ENCODE measurements around the gene ATXN1. TPM values are rescaled to one million over a fixed set of nuclear protein-coding genes. Genes with fewer than 3 reads are reported as not detected.

Gene ATXN1
- total and polyA plus RNA-seq, 2 experiments from 2014 or later = 4.8 to 9.1 TPM

- Histone ChIP-seq H2AFZ (no peak overlapping the region), H3K4me3 (no peak overlapping the region), H3K4me2 (no peak overlapping the region), H3K79me2 (replicated peaks; ENCODE audit: insufficient read depth) (no peaks in the 10 kb centered on the region), H3K36me3 (ENCODE audit: insufficient read depth) (no peaks in the 10 kb centered on the region), H3F3A (replicated peaks; ENCODE audit: low read depth) (no peaks in the 10 kb centered on the region), H3K27ac (ENCODE audit: low read depth) (no peak overlapping the region), H4K20me1 (replicated peaks; ENCODE audit: insufficient read depth) (no peaks in the 10 kb centered on the region), H3K27me3 (ENCODE audit: insufficient read depth) (no peaks in the 10 kb centered on the region), H3K9me2 (ENCODE audit: insufficient read depth) (peaks cover 9% of the 10 kb centered on the region), H3K4me1 (ENCODE audit: insufficient read depth) (peaks cover 8% of the 10 kb centered on the region)
- Mint-ChIP-seq H3K27ac (peak overlapping the region; percentile 62), H3K36me3 (ENCODE audit: low read depth) (no peaks in the 10 kb centered on the region), H3K4me3 (no peak overlapping the region), H3K9me3 (no peaks in the 10 kb centered on the region; the same call in 2 of the 3 replicates), H3K4me1 (peaks cover 26% of the 10 kb centered on the region), H3K27me3 (ENCODE audit: insufficient read depth, low read depth, poor library complexity) (no peaks in the 10 kb centered on the region)
- no peak for DNase-seq (ENCODE audit: low spot score)
- no peak for ATAC-seq
- TF ChIP-seq NANOG (IDR thresholded peaks at IDR 0.05; ENCODE audit: borderline replicate concordance) (no peak), CTCF (conservative IDR thresholded peaks at IDR 0.05; ENCODE audit: low read depth in 2 of 2) (no peak), POLR2AphosphoS5 (IDR thresholded peaks at IDR 0.05; ENCODE audit: low read depth) (no peak), JUNB (IDR thresholded peaks at IDR 0.05; ENCODE audit: unreplicated experiment) (no peak), REST (IDR thresholded peaks at IDR 0.05; ENCODE audit: unreplicated experiment) (no peak), EZH2phosphoT487 (IDR thresholded peaks at IDR 0.05; ENCODE audit: unreplicated experiment) (no peak), STAT1 (IDR thresholded peaks at IDR 0.05; ENCODE audit: unreplicated experiment) (no peak), ETS1 (IDR thresholded peaks at IDR 0.05) (no peak), ZNF462 (CRISPR knock-in tag; IDR thresholded peaks at IDR 0.05) (no peak), CREB1 (CRISPR knock-in tag; IDR thresholded peaks at IDR 0.05; ENCODE audit: low read depth) (no peak), ZNF114 (CRISPR knock-in tag; IDR thresholded peaks at IDR 0.05) (no peak), EZH2 (IDR thresholded peaks at IDR 0.05; ENCODE audit: low read depth, unreplicated experiment) (no peak), ZNF331 (CRISPR knock-in tag; IDR thresholded peaks at IDR 0.05; ENCODE audit: low read depth) (no peak)
These were observed 63.7 kb downstream of the ATXN1 start for GRCh38 chr6:16697437-16698161.

Data from GM23338 (cell line).